HepG2 (cell line): ENCODE results near the gene RPS13. TPM values are rescaled to one million over a fixed set of nuclear protein-coding genes. Genes with fewer than 3 reads are reported as not detected.
A peak's percentile ranks its signal among the peaks of the same experiment; 100 is the strongest.

Experiments
- ATAC-seq: fragments of 200-7000 bp; cut with Tn5 transposase; 3 replicates; pipeline ENCODE4 v1.9.1; 2020; ENCODE audit warnings: mild to moderate bottlenecking, moderate library complexity
- BruUV-seq: library from RNA; stranded (reverse); fragments of 400-500 nt; replicated peaks from 2 replicates; lab custom pipeline; 2021; lab: Mats Ljungman, UMichigan
- CTCF ChIA-PET: fragments of 300-600 bp; formaldehyde crosslinking; extraction: SDS; loops from one replicate; lab custom pipeline; 2021; ENCODE audit warnings: low total read pairs, inconsistent platforms, low intra/inter-chr PET ratio; lab: Yijun Ruan, JAX
- POLR2A ChIA-PET: fragments of 350-600 bp; sonication (Branson Sonifier 250); formaldehyde crosslinking; loops from one replicate; lab custom pipeline; 2020; ENCODE audit warnings: antibody characterized with exemption, inconsistent platforms; lab: Yijun Ruan, JAX
- DNase-seq: peaks from one replicate; pipeline ENCODE4 v3.0.0-alpha.2; 2015; ENCODE audit warnings: low spot score
- FAIRE-seq: peaks from 3 replicates; lab custom pipeline; 2011; peaks lifted over from hg19 to GRCh38; lab: Jason Lieb, UNC
- H2AFZ ChIP-seq: one replicate; pipeline ENCODE4 v1.6.1; 2011; ENCODE audit warnings: low read length, inconsistent platforms
- H3K27ac ChIP-seq: fragments of 300-600 bp; 3 replicates; pipeline ENCODE4 v1.8.0; 2011; ENCODE audit warnings: mixed run types, mild to moderate bottlenecking, mixed read lengths, low read length, inconsistent platforms; ENCODE audit not compliant: insufficient read depth; ENCODE audit errors: extremely low read length
- H3K27me3 ChIP-seq, 2 experiments: fragments of 200-600 bp in 1 of 2; 2 replicates in 1 of 2; 3 replicates in 1 of 2; pipeline versions ENCODE4 v1.6.0 to v1.8.0; 2011; ENCODE audit warnings: low read length in 2 of 2, mild to moderate bottlenecking in 2 of 2, moderate library complexity in 2 of 2, inconsistent platforms in 1 of 2; ENCODE audit not compliant: insufficient read depth in 2 of 2, control insufficient read depth in 1 of 2
- H3K36me3 ChIP-seq, 2 experiments: fragments of 200-600 bp in 1 of 2; replicated peaks in 1 of 2; 2 replicates in 1 of 2; 3 replicates in 1 of 2; pipeline versions ENCODE4 v1.5.1 to v1.8.0; 2011; ENCODE audit warnings: low read length in 2 of 2, inconsistent platforms in 1 of 2; ENCODE audit not compliant: insufficient read depth in 2 of 2, control insufficient read depth in 1 of 2
- H3K4me1 ChIP-seq: 2 replicates; pipeline ENCODE4 v1.5.1; 2012; ENCODE audit warnings: low read length, inconsistent platforms; ENCODE audit not compliant: insufficient read depth
- H3K4me2 ChIP-seq: 2 replicates; pipeline ENCODE4 v1.6.0; 2011; ENCODE audit warnings: low read depth, low read length, inconsistent platforms
- H3K4me3 ChIP-seq, 3 experiments: fragments of 200-600 bp in 1 of 3; sonication (generic), shearing (Covaris generic) in 1 of 3; replicated peaks in 1 of 3; 2 replicates each; pipeline ENCODE4 v1.5.1; 2011 to 2016; ENCODE audit warnings: low read length in 3 of 3, inconsistent platforms in 2 of 3, low read depth in 2 of 3, mild to moderate bottlenecking in 2 of 3, control low read depth in 1 of 3, mixed read lengths in 1 of 3; ENCODE audit not compliant: insufficient read depth in 1 of 3
- H3K79me2 ChIP-seq: one replicate; pipeline ENCODE4 v1.6.1; 2011; ENCODE audit warnings: low read length, inconsistent platforms; ENCODE audit not compliant: insufficient read depth
- H3K9ac ChIP-seq: 2 replicates; pipeline ENCODE4 v1.6.0; 2011; ENCODE audit warnings: mild to moderate bottlenecking, low read depth, low read length, inconsistent platforms; ENCODE audit not compliant: insufficient read depth
- H3K9me3 ChIP-seq: 2 replicates; pipeline ENCODE4 v1.5.1; 2012; ENCODE audit warnings: mild to moderate bottlenecking, low read length
- H4K20me1 ChIP-seq: 2 replicates; pipeline ENCODE4 v1.6.0; 2011; ENCODE audit warnings: inconsistent platforms, mild to moderate bottlenecking, low read length, moderate library complexity; ENCODE audit not compliant: insufficient read depth
- ELF3 ChIP-seq: IDR thresholded peaks from 2 replicates; pipeline ENCODE4 v1.6.1; 2016; ENCODE audit warnings: missing genetic modification reagents, missing compliant biosample characterization
- FOXC1 ChIP-seq: sonication (generic); formaldehyde crosslinking; IDR thresholded peaks from 2 replicates; pipeline ENCODE4 v1.8.0; 2022; ENCODE audit warnings: mild to moderate bottlenecking, missing genetic modification reagents, borderline replicate concordance
- THAP9 ChIP-seq: sonication (generic); formaldehyde crosslinking; IDR thresholded peaks from 2 replicates; pipeline ENCODE4; 2020; ENCODE audit warnings: missing genetic modification reagents, mild to moderate bottlenecking, borderline replicate concordance
- TRIM22 ChIP-seq: fragments of 450-650 bp; IDR thresholded peaks from 2 replicates; pipeline ENCODE4 v1.6.1; 2017
- UBTF ChIP-seq: sonication (generic); formaldehyde crosslinking; IDR thresholded peaks from 2 replicates; pipeline ENCODE4 v1.4.0; 2020; ENCODE audit warnings: mild to moderate bottlenecking, missing genetic modification reagents
- ZNF251 ChIP-seq: sonication (generic); formaldehyde crosslinking; IDR thresholded peaks from 2 replicates; pipeline ENCODE4 v1.9.0; 2021; ENCODE audit warnings: mild to moderate bottlenecking, missing genetic modification reagents
- ZNF260 ChIP-seq: sonication (generic); formaldehyde crosslinking; IDR thresholded peaks from 2 replicates; pipeline ENCODE4 v1.4.0; 2020; ENCODE audit warnings: missing genetic modification reagents, low read depth, mild to moderate bottlenecking, borderline replicate concordance
- ZNF317 ChIP-seq: sonication (generic); formaldehyde crosslinking; IDR thresholded peaks from 2 replicates; pipeline ENCODE4 v1.5.0; 2020; ENCODE audit warnings: mild to moderate bottlenecking, missing genetic modification reagents
- ZNF451 ChIP-seq: sonication (generic); formaldehyde crosslinking; IDR thresholded peaks from 2 replicates; pipeline ENCODE4 v1.5.0; 2020; ENCODE audit warnings: mild to moderate bottlenecking, missing genetic modification reagents
- WGBS: methylation state at CpG from one replicate; pipeline ENCODE4 v1.1.6; 2017; ENCODE audit warnings: low lambda C conversion rate; 5-methylcytosine and 5-hydroxymethylcytosine counted together
- in situ Hi-C: cut with HindIII; loops from 2 replicates; pipeline ENCODE4 v1.10.0; 2017; ENCODE audit warnings: low pct_unique_long_range_greater_than_20kb; ENCODE audit not compliant: extremely low pct_ligation_motif_present
- intact Hi-C: fragments of 100-400 bp; cut with micrococcal nuclease; formaldehyde crosslinking; loops from one replicate; pipeline ENCODE4 v1.10.0; 2022; ENCODE audit not compliant: unreplicated experiment
- polyA plus RNA-seq, 8 experiments: library from polyadenylated mRNA; depleted of rRNA in 3 of 8; stranded (reverse) in 7 of 8; unstranded in 1 of 8; fragments of >200 nt; fragmentation: Illumina TruSeq in 4 of 8; extraction: Trizol in 4 of 8; gene quantifications; 2 replicates each; pipeline versions ENCODE4 v1.2.1 to v1.2.3, GENCODE V29; 2011 to 2016; ENCODE audit warnings: low read depth in 4 of 8, missing spikeins in 1 of 8, mixed read lengths in 1 of 8; ENCODE audit not compliant: insufficient read depth in 1 of 8
- total RNA-seq, 5 experiments: library from RNA; depleted of rRNA; stranded (reverse); fragments of >200 nt; fragmentation: Illumina TruSeq; extraction: Trizol; gene quantifications; 2 replicates each; pipeline ENCODE4 v1.2.3, GENCODE V29; 2016; ENCODE audit warnings: low read depth in 1 of 5

The RPS13 gene
- total and polyA plus RNA-seq, 2 of the 13 experiments (the other 11 are each of a cell fraction or from before 2014, with no cell fraction given): 1,542 to 2,245 TPM

- ATAC-seq: no peak
- no peak for FAIRE-seq
- no peaks in the 10 kb centered on the region for H3K36me3 ChIP-seq
- H3K79me2 ChIP-seq: no peaks in the 10 kb centered on the region
- H4K20me1 ChIP-seq: no peaks in the 10 kb centered on the region
- BruUV-seq: no TSS peak
- peaks cover 8% of the 10 kb centered on the region for H3K4me1 ChIP-seq
- TF ChIP-seq FOXC1 (CRISPR knock-in tag) (no peak), ZNF251 (CRISPR knock-in tag) (no peak), ZNF317 (CRISPR knock-in tag) (no peak), TRIM22 (no peak)
- CTCF ChIA-PET: no interaction called here
- in situ Hi-C loops (loop anchor here (10.0 kb wide), 1 partner anchor 242 kb away; no protein-coding TSS in a partner anchor), intact Hi-C loops (no loop called here)
- POLR2A ChIA-PET: no interaction called here
- H3K4me3 ChIP-seq: no peak overlapping the region
- H3K27me3 ChIP-seq: no peaks in the 10 kb centered on the region
- H3K9ac ChIP-seq: no peak overlapping the region
- H3K27ac ChIP-seq: no peak overlapping the region
- no peak overlapping the region for H2AFZ ChIP-seq
- 95% methylated on average over 2 of the region's 2 CpGs for WGBS
- DNase-seq: no peak
- no peak overlapping the region for H3K4me2 ChIP-seq
- no peaks in the 10 kb centered on the region for H3K9me3 ChIP-seq
Observed at GRCh38 chr11:17066691-17067090, 10.8 kb downstream of the RPS13 start.

- ChIA-PET POLR2A (interaction anchor here (1.2 to 1.7 kb wide), 3 partner anchors 14 to 117 kb away, joined by 6 to 9 read pairs (median 6); partner anchors contain the start of gene RPS13), CTCF (interaction anchor here (0.7 to 2.7 kb wide), 8 partner anchors 27 to 243 kb away, joined by 3 to 46 read pairs (median 9); no protein-coding TSS in a partner anchor)
- Histone ChIP-seq H4K20me1 (no peaks in the 10 kb centered on the region), H3K4me2 (no peak overlapping the region), H3K27ac (no peak overlapping the region), H3K4me1 (no peaks in the 10 kb centered on the region), H3K36me3 (no peaks in the 10 kb centered on the region), H3K4me3 (no peak overlapping the region), H3K9ac (no peak overlapping the region), H2AFZ (no peak overlapping the region), H3K9me3 (no peaks in the 10 kb centered on the region), H3K79me2 (no peaks in the 10 kb centered on the region), H3K27me3 (no peaks in the 10 kb centered on the region)
- BruUV-seq: no TSS peak
- DNase-seq (peak; percentile 54), FAIRE-seq (peak; percentile 34), ATAC-seq (peak; percentile 99)
- in situ Hi-C loops: loop anchor here (5.0 to 10.0 kb wide), 3 partner anchors 46 to 239 kb away; no protein-coding TSS in a partner anchor
- WGBS: 73% methylated on average over 3 of the region's 4 CpGs
- intact Hi-C loops: loop anchor here (1.0 to 5.0 kb wide), 5 partner anchors 27 to 241 kb away; no protein-coding TSS in a partner anchor
- TF ChIP-seq UBTF (CRISPR knock-in tag) (0 out of 2 replicates have a peak, but pooled peaks have one; percentile 17), ELF3 (CRISPR knock-in tag) (0 out of 2 replicates have a peak, but pooled peaks have one; percentile 12), ZNF451 (CRISPR knock-in tag) (no peak), THAP9 (peak; percentile 48; the same call in 1 of the 2 replicates), ZNF260 (CRISPR knock-in tag) (no peak)
Observed at GRCh38 chr11:17063171-17064002, 14.1 kb downstream of the RPS13 start.
